Natural killer cell (primary cell): ENCODE data around the gene MC2R. TPM values are rescaled to one million over a fixed set of nuclear protein-coding genes. Genes with fewer than 3 reads are reported as not detected.

ENCODE experiments used
- ATAC-seq, 3 donors: fragments of 150-1000 bp in 2 of 3; fragments of 200-7000 bp in 1 of 3; cut with Tn5 transposase; 1 replicate in 1 of 3; 2 replicates in 2 of 3; pipeline ENCODE4 v1.10.0; 2021; ENCODE audit warnings: mild to moderate bottlenecking in 2 of 3, moderate library complexity in 2 of 3
- DNase-seq, 2 donors: peaks; one replicate each; pipeline versions ENCODE4 v3.0.0 to v3.0.0-alpha.2; 2013 to 2021; ENCODE audit warnings: mixed read lengths in 1 of 2
- H3K27ac ChIP-seq: one replicate; pipeline ENCODE4 v1.5.1; 2013; ENCODE audit warnings: mild to moderate bottlenecking, low read length
- H3K27me3 ChIP-seq: one replicate; pipeline ENCODE4 v1.6.1; 2013; ENCODE audit warnings: low read length; ENCODE audit not compliant: control insufficient read depth, insufficient read depth
- H3K36me3 ChIP-seq: one replicate; pipeline ENCODE4 v1.6.1; 2013; ENCODE audit warnings: low read length; ENCODE audit not compliant: control insufficient read depth, insufficient read depth
- H3K4me1 ChIP-seq: one replicate; pipeline ENCODE4 v1.6.1; 2013; ENCODE audit warnings: low read length; ENCODE audit not compliant: control insufficient read depth, insufficient read depth
- H3K4me3 ChIP-seq: one replicate; pipeline ENCODE4 v1.5.1; 2013; ENCODE audit warnings: low read length
- H3K9me3 ChIP-seq: one replicate; pipeline ENCODE4 v1.6.1; 2013; ENCODE audit warnings: low read length; ENCODE audit not compliant: control insufficient read depth, insufficient read depth
- H3K27ac Mint-ChIP-seq, 2 donors: one replicate each; pipeline ENCODE4 v1.8.0; 2022; ENCODE audit warnings: mild to moderate bottlenecking in 2 of 2, mixed read lengths in 2 of 2, moderate library complexity in 1 of 2
- H3K27me3 Mint-ChIP-seq, 2 donors: one replicate each; pipeline ENCODE4 v1.8.0; 2022; ENCODE audit warnings: low read depth in 2 of 2, mixed read lengths in 2 of 2
- H3K36me3 Mint-ChIP-seq: one replicate; pipeline ENCODE4 v1.8.0; 2022; ENCODE audit warnings: mixed read lengths
- H3K4me1 Mint-ChIP-seq, 2 donors: one replicate each; pipeline ENCODE4 v1.8.0; 2022; ENCODE audit warnings: mixed read lengths in 2 of 2
- H3K4me3 Mint-ChIP-seq: one replicate; pipeline ENCODE4 v1.8.0; 2022; ENCODE audit warnings: mild to moderate bottlenecking, moderate library complexity, mixed read lengths
- H3K9me3 Mint-ChIP-seq, 2 donors: one replicate each; pipeline ENCODE4 v1.8.0; 2022; ENCODE audit warnings: mixed read lengths in 2 of 2
- CTCF ChIP-seq: fragments of 200-600 bp; IDR thresholded peaks from one replicate; pipeline ENCODE4 v1.8.0; 2022; ENCODE audit warnings: antibody characterized with exemption
- WGBS: methylation state at CpG from one replicate; pipeline ENCODE4 v1.1.7; 2013; ENCODE audit warnings: missing lambda C conversion rate; ENCODE audit not compliant: insufficient coverage; 5-methylcytosine and 5-hydroxymethylcytosine counted together
- intact Hi-C: fragments of 100-400 bp; cut with micrococcal nuclease; formaldehyde crosslinking; loops from one replicate; pipeline ENCODE4 v1.14.2; 2022
- total RNA-seq, 4 donors: library from RNA; stranded (reverse); fragments of 120-200 nt in 1 of 4; gene quantifications; one replicate each; pipeline versions ENCODE4 v1.2.3 to v1.2.4, GENCODE V29; 2013 to 2022

MC2R gene
- total RNA-seq, 3 donors from 2014 or later (not counting 1 experiment from before 2014, with no cell fraction given) = not detected

- Mint-ChIP-seq H3K27ac (no peak overlapping the region), H3K9me3 (no peaks in the 10 kb centered on the region), H3K27me3 (peaks cover 4 to 20% of the 10 kb centered on the region in 2 donors), H3K4me3 (no peak overlapping the region), H3K36me3 (no peaks in the 10 kb centered on the region), H3K4me1 (no peaks in the 10 kb centered on the region)
- intact Hi-C loops = no loop called here
- Histone ChIP-seq H3K4me3 (no peak overlapping the region), H3K27ac (no peak overlapping the region), H3K4me1 (no peaks in the 10 kb centered on the region), H3K9me3 (no peaks in the 10 kb centered on the region), H3K27me3 (no peaks in the 10 kb centered on the region), H3K36me3 (no peaks in the 10 kb centered on the region)
- DNase-seq (no peak), ATAC-seq (no peak)
- no peak for TF ChIP-seq CTCF
- WGBS = 82% methylated on average over 5 of the region's 5 CpGs
Observed at GRCh38 chr18:13892098-13892497, 23.2 kb downstream of the MC2R start.

- Histone ChIP-seq H3K36me3 (no peaks in the 10 kb centered on the region), H3K4me1 (no peaks in the 10 kb centered on the region), H3K27me3 (no peaks in the 10 kb centered on the region), H3K27ac (no peak overlapping the region), H3K4me3 (no peak overlapping the region), H3K9me3 (no peaks in the 10 kb centered on the region)
- ATAC-seq = no peak
- no peak for TF ChIP-seq CTCF
- no peak for DNase-seq
- no peaks in the 10 kb centered on the region for H3K9me3 Mint-ChIP-seq
- WGBS = 75% methylated on average over 7 of the region's 8 CpGs
- intact Hi-C loops = no loop called here
- H3K4me1 Mint-ChIP-seq = no peaks in the 10 kb centered on the region
- no peak overlapping the region for H3K27ac Mint-ChIP-seq
- H3K27me3 Mint-ChIP-seq = peaks cover 4 to 20% of the 10 kb centered on the region in 2 donors
- H3K36me3 Mint-ChIP-seq = no peaks in the 10 kb centered on the region
- no peak overlapping the region for H3K4me3 Mint-ChIP-seq
Observed at GRCh38 chr18:13890761-13891361, 24.5 kb downstream of the MC2R start.

- no peak for TF ChIP-seq CTCF
- H3K9me3 Mint-ChIP-seq = no peaks in the 10 kb centered on the region
- ATAC-seq = no peak
- no peak overlapping the region for H3K4me3 Mint-ChIP-seq
- Histone ChIP-seq H3K27me3 (no peaks in the 10 kb centered on the region), H3K27ac (no peak overlapping the region), H3K4me1 (no peaks in the 10 kb centered on the region), H3K36me3 (no peaks in the 10 kb centered on the region), H3K4me3 (no peak overlapping the region), H3K9me3 (no peaks in the 10 kb centered on the region)
- H3K36me3 Mint-ChIP-seq = no peaks in the 10 kb centered on the region
- WGBS = 63% methylated on average over 1 of the region's 2 CpGs
- intact Hi-C loops = no loop called here
- H3K27ac Mint-ChIP-seq = no peak overlapping the region
- peaks cover 7 to 12% of the 10 kb centered on the region in 2 donors for H3K27me3 Mint-ChIP-seq
- no peak for DNase-seq
- no peaks in the 10 kb centered on the region for H3K4me1 Mint-ChIP-seq
Observed at GRCh38 chr18:13889671-13890070, 25.7 kb downstream of the MC2R start.

DNA sequence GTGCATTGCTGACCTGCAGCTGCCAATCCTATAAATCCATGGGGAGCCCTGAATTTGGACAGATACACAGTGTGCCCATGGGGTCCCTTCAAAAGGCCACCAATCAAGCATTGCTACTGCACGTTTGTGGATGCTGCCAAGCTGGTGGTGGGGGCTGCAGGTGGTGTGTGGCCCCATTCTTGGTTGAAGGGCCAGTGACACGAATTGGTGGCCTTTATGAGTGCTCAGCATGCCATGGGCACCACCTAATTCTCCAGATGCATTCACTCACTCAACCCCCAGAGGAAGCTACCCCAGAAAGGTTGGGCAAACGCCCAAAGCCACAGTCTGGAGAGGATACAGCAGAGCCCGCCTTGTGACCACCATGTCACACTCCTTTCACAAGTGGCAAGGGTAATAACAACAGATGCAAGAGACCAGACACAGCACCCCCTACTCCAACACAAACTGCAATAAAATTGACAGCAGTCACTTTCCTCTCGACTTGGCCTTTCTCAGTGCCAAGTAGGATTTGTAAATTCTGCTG lies 27.1 kb downstream of the MC2R start:
- Mint-ChIP-seq H3K27ac (no peak overlapping the region), H3K4me3 (no peak overlapping the region), H3K9me3 (no peaks in the 10 kb centered on the region), H3K27me3 (peaks cover under 1 to 11% of the 10 kb centered on the region in 2 donors), H3K36me3 (no peaks in the 10 kb centered on the region), H3K4me1 (no peaks in the 10 kb centered on the region)
- no peaks in the 10 kb centered on the region for H3K27me3 ChIP-seq
- H3K4me3 ChIP-seq = no peak overlapping the region
- WGBS = 47% methylated on average over 5 of the region's 5 CpGs
- H3K36me3 ChIP-seq = no peaks in the 10 kb centered on the region
- TF ChIP-seq CTCF = no peak
- ATAC-seq = no peak
- H3K9me3 ChIP-seq = no peaks in the 10 kb centered on the region
- no peak for DNase-seq
- no peaks in the 10 kb centered on the region for H3K4me1 ChIP-seq
- no peak overlapping the region for H3K27ac ChIP-seq
- intact Hi-C loops = no loop called here
